Tongue (tissue), 2 donors: Measurements from ENCODE around the gene SEZ6. TPM values are rescaled to one million over a fixed set of nuclear protein-coding genes. Genes with fewer than 3 reads are reported as not detected.

ENCODE experiments used
- DNase-seq: peaks from one replicate; pipeline ENCODE4 v3.0.0-alpha.2; 2015
- total RNA-seq: library from RNA; depleted of rRNA; stranded (reverse); fragments of >200 nt; gene quantifications from one replicate; pipeline ENCODE4 v1.2.3, GENCODE V29; 2014

Gene SEZ6
- total RNA-seq, 1 donor from 2014 or later: not detected

DNA sequence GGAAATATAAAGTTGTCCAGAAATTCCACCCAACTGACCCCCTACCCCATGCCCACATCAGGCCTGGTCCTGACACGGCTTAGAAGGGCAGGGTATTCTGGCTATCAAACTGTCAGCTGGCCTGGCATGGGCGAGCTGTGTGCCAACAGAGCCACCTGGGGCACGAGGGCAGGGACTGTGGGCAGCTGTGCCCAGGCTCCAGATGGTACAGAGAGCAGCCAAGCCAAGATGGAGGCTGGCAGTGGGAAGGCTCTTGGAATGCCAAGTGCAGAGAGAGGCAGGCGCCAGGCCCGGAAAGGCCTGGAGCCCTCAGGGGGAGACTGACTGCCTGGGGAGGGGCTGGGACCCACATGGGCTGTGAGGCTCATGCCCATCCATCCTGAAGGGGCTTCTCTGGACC is 30.2 kb downstream of the SEZ6 start:
- peak; percentile 69 for DNase-seq

DNA sequence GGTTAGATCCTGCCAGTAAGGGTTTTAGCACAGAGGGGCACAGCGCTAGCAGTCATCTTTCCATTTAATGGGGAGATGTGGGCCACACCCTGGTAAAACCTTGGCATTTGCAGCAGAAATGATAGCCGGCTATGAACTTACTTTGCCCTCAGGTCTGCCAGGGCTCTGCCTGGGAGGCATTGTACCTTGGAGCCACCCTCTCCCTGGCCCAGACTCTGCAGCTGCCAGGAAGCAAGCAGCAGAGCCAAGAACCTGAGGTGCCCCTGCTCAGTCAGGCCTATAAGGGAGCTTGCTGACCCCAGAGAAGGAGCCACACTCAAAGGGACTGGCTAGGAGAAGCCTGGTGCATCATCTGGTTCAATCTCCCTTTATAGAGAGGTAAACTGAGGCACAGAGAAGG is 30.8 kb downstream of the SEZ6 start:
- DNase-seq: no peak

DNA sequence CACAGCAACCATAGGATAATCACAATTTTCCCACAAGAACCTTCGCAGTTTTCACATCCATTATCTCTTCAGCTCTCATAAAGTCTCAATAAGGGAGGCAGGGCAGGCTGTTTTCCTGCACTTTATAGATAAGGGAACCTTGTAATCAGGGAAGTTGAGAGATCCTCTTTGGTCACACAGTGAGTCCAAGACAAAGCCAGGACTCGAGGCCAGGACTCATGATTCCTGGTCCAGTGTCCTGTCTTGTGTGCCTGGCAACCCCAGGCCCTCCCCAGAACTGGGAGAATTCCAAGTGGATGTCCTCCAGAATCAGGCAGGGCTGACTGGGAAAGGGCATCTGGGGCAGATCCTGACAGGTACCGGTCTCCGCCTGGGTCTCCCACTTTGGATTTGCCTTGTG is 31.4 kb downstream of the SEZ6 start:
- DNase-seq: no peak

DNA sequence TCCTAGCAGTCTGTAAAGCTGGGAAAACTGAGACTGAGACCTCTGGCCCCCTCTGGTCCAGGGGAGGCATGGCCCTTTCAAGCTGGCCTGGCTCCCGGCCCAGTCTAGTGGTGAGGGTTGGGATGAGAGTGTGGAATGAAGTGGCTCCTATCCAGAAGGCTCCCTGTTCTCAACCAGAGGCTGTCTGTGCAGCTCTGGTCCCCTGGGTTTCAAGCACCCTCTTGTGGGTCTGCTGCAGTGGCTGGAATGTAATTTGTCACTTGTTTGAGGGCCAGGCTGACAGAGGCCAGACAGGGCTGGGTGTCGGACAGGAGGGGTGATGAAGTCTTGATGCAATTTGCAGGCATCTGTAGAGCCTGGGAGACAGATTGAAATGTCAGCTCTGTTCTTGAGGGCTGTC is 32.4 kb downstream of the SEZ6 start:
- peak; percentile 60 for DNase-seq

DNA sequence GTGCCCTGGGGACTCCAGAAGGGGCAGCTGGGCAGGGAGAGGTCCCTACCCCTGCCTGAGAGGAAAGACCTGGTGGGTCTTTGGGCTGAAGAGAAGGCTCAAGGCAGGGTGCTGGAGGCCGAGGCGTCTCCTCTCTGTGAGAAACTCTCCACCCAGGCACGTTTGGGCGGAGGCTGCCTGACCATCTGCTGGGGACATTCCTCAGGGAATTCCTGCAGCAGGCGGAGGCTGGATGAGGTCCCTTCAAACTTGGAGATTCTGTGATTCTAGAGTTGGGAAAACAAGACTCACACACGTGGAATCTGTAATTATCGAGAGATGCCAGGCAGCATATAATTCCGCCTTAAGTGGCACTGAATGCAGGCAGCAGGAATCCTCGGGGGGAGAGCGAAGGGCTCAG is 33.4 kb downstream of the SEZ6 start:
- DNase-seq: peak; percentile 38

DNA sequence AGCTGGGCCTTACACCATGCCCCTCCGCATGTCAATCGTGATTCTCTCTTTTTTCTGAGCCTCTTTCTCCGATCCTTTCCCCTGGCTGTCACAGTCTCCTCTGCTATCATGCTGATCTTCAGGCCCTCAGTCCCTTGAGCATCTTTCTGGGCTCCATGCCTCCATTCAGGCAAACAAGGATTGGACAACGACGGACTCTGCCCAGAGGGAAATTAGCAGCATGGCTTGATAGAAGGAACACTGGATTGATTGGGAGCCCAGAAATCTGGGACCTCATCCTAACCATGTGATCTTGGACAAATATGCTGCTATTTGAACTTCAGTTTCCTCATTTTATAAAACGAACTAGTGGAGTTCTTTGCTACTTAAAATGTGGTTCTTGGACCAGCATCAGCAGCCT is 35.0 kb downstream of the SEZ6 start:
- peak; percentile 40 for DNase-seq

DNA sequence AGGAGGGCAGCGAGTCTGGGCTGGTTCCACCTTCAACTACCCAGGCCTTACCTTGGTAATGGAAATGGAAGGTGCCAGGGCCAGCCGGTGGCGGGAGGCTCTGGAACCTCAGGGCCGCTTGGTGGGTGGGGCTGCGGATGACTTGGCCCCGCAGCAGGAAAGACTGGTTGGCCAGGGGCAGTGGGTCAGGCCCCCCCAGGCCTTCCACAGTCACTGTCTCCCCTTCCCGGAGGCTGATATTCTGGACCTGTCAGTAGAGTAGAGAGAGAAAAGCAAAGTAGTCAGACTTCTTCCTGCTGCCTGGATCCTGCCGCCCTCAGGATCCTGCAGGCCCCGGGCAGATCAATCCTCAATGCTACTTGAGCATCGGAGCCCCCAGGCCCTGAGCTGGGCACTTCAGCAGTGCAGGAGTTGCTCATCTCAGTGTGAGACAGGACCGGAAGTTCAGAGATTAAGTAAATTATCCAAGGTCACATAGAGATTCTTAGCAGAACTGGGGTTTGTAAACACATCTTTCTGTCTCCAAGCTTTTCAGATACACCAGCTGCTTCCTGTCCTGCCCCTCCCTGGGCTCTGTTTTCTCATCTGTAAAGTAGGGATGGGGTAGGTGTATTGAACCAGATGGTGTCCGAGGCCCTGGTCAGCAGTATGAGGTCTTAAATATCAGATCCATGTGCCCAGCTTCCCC is 36.0 kb downstream of the SEZ6 start:
- DNase-seq: no peak

DNA sequence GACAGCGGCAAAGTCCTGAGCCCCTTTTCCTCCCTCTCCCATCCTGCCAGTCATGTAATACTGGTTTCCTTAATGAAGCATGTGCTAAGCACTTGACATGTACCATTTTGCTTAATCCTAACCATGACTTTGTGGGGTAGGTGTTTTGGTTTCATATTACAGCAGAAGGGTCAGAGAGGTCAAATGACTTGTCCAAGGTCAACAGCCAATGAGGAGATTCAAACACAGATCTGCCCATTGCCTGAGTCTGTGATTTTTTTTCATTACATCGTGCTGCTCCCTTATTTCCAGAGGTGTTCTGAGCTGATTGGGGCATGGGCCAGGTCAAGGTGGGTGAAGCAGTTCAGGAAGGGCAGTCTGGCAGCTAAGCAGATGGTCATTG is 36.9 kb downstream of the SEZ6 start:
- no peak for DNase-seq

DNA sequence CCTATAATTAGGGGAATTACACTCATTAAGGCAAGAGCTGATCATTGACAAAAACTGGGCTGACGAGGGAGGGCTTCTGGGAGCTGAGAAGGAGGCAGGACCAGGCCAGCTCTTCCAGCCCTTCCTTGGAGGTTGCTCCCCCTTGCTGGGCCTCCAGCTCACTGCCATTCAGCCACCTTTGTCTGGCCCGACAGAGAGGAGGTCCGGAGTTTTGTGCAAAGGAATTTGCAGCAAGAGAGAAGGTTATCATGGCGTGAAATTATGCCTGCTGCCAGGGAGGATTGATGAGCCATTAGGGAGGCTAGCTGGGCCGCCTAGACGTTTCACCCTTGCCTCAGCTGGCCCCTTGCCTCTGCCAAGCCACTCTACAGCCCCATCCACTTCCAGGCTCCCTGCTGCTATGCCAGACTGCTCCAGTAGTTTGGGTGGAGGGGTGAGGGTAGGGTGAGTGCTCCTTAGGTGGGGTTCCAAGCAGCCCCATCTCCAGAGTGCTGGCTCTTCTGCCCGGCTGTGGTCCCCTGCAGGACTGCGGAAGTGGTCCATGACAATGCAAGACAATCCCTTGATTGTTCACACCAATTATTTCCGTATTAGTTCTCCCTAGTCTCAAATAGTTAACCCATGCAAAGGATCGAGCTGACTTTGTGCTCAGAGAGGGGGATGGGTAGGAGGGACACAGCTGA is 37.5 kb downstream of the SEZ6 start:
- DNase-seq: peak; percentile 43

DNA sequence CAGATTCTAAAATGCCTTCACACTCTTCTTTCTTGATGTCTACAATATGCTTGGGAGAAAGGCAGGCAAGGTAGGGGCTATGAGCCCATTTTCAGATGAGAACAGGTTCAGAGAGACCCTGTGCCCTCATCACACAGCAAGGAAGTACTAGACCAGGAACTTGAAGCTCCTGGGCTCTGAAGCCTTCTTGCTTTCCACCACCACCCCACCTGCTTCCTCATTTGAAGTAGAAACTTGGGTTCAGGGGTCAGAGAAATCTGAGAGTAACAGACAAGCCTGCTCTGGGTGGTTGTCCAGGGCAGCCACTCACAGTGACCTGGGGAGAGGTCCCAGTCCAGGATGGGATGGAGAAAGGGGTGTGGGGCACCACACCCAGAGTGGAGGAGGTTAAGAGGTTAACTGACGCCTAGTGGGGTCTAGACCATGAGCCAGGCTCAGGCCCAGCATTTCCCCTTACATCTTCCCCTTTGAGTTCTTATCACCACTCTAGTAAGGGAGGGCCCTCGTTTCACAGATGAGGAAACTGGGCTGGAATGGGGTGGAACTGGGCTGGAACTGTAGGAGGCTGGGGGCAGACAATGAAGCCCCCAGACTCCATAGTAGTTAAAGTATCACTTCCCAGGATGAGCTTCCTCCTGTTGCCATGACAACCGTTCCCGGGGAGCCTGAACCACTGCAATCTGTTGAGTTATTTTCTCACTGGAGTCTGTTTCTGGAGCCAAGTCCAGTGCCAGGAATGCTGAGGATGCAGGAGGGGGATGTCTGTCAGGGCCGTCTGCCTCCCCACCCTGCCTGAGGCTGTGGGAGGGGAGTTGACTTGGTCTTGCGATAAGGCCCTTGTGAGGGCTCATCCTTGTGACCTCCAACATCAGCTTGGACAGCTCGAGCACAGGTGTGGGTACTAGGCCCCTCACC is 38.4 kb downstream of the SEZ6 start:
- peak; percentile 26 for DNase-seq

DNA sequence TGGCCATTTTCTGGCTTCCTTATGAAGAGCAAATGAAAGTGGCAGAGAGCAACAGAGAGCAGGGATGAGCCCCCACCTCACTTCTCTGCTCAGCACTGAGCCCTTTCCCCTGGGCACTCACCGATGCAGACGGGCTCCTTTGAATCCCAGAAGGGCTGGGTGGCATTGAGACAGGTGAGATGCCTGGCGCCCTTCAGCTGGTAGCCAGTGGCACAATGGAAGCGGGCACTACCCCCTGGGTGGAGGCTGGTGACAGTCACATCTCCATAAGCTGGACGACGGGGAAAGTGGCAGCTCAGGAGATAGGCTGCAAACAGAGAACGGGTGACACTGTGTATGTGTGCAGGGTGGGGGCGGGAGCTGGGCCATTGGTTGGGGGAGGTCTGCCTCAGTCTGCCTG is 42.0 kb downstream of the SEZ6 start:
- DNase-seq: no peak

DNA sequence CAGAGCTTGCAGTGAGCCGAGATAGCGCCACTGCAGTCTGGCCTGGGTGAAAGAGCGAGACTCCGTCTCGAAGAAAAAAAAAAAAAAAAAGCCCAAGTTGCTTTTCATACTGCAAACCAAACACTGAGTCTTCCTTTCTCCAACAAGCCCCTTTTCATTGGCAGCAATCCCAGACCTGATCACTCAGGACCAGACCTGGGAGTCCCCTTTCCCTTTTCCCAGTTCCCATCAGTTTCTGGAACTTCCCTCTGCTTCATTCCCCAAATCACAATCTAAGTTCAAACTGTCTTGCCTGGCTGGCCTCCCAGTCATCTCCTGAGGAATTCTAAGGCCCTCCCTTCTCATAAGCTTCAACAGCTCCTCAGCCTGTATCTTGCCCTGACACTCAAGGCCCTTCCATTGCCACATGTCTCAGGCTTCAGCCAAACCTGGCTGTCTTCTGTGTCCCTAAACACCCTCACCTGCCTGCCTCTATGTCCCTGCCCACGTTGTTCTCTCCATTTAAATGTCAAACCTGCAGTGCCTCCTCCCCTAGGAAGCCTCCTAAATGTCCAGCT is 42.7 kb downstream of the SEZ6 start:
- peak; percentile 21 for DNase-seq

DNA sequence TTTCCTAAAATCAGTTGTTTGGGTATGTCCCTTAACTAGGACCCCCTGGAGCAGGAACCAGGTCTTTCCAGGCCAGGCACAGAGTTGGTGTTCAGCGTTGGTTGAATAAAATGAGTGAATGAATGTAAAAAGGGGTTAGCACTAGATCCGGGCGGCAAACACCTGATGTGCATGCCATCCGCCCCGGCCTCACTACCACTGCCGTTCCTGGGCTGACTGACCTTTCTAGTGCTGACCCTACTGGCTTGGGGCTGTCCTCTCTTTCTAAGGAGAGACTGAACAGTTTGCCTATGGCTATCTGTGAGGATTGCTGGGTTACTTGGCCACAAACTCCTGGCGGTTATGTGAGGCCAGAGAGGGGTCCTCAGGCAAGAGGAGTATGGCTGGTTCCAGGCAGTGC is 44.4 kb downstream of the SEZ6 start:
- no peak for DNase-seq

DNA sequence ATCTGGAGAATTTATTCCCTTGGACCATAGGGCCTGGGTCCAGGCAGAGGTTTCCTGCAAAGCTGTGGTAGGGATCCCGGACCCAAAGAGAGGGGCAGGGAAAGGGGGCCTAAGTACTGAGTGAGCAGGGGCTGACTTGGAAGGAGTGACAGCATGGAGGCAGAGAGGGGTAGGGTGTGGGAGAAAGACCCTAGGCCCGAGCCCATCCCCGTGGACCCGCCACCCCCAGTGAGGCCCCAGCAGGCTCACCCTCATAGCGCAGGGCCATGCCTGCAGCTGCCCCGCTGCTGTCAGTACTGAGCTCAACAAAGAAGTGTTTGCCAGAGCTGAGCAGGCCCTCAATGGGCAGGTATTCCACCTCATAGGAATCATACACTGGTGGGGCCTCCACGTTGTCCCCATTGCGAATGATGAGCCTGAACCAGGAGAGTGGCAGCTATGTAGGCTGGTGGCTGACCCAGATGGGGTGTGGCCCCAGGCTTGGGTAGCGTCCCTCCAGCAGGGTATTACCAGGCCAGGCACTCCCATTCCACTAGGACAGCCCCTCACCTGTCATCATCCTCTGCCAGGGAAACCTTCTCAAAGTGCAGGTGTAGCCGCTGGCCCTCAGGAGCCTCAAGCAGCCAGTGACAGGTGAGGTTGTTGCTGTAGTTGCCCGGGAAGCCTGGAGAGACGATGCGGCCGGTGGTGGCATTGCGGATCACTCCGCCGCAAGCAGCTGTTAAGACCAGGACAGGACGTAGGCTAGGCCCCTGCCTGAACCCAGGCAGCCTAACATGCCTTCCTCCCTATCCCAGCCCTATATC is 45.4 kb downstream of the SEZ6 start:
- DNase-seq: no peak

DNA sequence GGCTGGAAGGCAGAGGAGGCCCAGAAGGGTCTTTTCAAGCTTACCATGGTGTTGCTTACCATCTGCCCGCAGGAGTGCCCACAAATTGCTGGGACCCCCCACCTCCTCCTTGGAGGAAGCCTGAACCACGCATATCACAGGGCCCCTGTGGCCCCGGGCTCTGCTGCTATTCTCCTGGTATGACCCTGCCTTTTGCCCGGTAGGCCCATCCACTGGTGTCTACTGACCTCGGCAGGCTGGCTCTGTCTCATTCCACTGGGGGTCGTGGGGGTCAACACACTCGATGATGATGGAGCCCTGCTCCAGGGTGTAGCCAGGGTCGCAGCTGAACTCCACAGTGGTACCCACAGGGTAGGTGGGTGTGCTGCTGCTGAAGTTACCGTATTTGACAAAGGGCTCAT is 46.4 kb downstream of the SEZ6 start:
- DNase-seq: no peak

DNA sequence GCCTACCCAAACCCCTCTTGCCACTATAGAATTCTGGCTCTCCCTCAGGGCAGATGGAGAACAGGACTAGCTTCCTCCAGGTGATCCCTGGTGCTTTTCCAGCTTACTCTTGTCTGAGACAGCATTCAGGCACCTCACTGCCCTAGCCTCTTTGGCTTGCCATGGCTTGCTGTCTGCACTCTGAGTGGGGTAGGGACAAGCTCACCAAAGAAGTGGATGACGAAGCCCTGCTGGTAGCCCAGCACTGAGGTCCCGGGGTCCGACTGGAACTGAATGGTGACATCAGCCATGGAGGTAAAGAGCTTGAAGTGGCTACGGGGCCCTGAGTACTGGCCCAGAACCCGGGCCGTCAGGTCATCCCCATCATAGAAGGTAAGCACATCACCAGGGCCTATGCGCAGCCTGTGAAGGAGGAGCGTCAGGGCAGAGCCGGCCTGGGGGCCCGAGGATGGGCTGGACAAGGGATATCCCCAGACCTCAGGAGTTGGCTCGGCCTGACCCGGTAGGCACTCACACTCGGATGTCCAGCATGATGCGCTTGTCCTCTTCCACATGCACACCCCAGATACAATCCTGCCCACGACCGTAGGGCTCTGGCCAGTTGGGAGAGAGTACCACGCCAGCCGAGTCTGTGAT is 46.9 kb downstream of the SEZ6 start:
- no peak for DNase-seq

DNA sequence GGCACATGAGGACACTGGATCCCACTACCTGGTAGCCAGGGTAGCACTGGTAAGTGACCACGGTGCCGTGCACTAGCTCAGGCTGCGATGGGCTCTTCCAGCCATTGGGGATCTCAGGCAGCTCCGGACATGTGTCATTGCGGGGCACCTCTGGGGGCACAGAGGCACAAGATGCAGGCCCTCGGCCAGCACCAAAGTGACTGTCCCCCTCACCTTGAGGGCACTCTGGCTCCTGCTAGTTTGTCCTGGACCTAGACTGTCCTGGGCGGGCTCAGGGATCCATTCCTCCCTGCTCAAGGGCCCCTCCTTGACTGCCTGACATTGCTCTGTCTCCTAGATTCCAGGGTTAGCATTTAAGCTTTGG is 47.9 kb downstream of the SEZ6 start:
- no peak for DNase-seq

DNA sequence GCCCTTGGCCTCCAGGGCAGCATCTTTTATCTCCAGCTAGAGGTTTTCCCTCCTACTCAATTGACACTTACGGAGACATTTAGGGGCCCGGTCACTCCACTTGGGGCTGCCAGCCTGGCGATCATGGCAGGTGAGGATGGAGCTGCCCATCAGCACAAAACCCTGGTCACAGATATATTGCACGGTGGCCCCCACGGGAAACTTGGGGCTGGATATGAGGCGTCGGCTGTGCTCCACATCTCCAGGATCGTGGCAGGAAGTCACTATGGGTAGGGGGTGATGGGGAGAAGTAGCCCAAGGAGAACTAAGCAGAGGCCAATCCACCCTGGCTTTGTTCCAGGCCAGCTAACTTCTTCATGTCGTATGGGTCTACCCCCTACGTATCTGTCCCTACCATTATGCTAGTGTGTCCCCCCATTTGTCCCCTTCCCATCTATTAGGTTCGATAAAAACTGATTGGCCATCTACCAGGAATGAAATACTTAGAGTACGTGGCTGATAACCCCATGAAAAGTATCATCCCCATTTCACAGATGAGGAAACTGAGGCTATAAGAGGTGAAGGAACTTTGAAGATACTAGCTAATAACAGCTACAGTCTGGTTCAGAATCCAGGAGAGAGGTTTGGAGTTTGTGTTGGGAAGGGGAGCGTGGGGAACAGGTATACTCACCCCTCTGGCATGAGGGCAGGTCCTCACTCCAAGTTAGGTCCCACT is 48.4 kb downstream of the SEZ6 start:
- no peak for DNase-seq

DNA sequence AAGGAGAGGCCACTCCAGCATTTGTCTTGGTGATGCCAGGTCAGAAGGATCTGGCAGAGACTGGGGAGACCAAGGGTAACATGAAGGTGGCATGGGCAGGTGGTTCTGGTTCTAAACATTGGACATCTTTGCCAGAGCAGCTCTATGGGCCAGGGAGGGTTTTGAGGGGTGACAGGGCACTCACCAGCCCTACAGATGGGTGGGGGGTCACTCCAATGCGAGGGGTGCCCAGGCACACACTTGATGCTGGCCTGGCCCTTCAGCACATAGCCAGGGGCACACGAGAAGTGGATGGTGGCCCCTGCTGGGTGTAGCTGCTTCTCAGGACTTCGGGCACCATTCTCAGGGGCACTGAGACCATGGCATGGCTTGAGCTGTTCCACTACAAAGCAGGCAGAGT is 49.0 kb downstream of the SEZ6 start:
- DNase-seq: no peak

DNA sequence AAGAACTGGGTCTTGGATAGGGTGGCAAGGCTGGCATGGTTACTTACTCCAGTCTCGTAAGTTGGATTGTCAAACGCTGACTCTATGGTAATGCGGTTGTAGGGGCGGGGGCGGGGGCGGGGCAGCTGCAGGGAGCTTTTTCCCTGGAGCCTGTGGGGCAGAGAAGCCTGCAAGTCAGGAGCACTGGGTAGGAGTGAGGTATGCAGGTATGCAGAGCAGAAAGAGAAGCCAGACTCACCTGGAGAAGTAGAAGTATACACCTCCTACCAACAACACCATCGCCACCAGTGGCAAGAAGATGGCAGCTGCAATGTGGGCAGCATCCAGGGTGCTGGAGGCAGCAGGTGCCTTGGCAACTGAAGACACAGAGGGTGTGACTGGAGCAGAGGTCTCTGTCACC is 49.7 kb downstream of the SEZ6 start:
- no peak for DNase-seq

DNA sequence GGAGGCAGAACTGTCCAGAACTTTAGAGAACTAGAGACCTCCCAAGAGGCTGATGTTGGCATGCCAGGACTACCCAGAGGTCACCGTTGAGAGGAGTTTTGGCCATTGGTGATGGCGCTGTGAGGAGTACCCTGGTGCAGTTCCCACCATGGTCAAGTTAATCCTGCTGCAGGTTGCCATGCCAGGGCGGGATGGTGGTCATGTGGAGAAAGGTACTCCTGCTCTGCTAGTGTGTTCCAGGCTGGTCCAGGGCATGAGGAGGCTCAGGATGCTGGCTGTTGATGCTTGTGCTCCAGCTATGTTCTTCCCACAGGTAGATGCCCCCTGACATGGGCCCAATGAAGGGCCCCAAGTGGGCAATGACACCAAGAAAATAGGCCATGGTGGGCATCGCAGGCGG is 50.4 kb downstream of the SEZ6 start:
- no peak for DNase-seq
